Hematopoietic multipotent progenitor cell treated with erythropoietin and hydrocortisone succinate and interleukin-3 and kit ligand, for 6 days (in vitro differentiated cells): Measurements from ENCODE around the gene CBARP.

Source experiments
- DNase-seq: peaks from one replicate; pipeline ENCODE4 v3.0.0-alpha.2; 2015

CBARP gene

GRCh38 chr19:1264801-1265614, 27.2 kb upstream of the CBARP start:
- no peak for DNase-seq

- DNase-seq: peak; percentile 71
Measured at GRCh38 chr19:1263188-1263587, 25.4 kb upstream of the CBARP start.

GRCh38 chr19:1262623-1263123, 24.9 kb upstream of the CBARP start:
- no peak for DNase-seq

- peak; percentile 79 for DNase-seq
Measured at GRCh38 chr19:1261798-1262622, 24.2 kb upstream of the CBARP start.

DNA sequence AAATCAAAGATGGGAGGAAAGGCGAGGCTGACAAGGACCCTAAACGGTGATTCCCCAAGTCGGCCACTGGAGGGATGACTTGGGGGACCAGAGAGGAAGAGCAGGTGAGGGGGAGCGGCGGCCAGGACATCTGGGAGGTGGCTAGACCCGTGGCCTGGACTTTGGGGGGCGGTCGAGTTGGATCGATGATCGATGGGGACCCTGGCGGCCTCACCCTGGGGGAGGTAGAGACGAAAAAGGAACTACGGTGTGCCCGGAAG, 23.7 kb upstream of the CBARP start:
- DNase-seq: peak; percentile 63

DNA sequence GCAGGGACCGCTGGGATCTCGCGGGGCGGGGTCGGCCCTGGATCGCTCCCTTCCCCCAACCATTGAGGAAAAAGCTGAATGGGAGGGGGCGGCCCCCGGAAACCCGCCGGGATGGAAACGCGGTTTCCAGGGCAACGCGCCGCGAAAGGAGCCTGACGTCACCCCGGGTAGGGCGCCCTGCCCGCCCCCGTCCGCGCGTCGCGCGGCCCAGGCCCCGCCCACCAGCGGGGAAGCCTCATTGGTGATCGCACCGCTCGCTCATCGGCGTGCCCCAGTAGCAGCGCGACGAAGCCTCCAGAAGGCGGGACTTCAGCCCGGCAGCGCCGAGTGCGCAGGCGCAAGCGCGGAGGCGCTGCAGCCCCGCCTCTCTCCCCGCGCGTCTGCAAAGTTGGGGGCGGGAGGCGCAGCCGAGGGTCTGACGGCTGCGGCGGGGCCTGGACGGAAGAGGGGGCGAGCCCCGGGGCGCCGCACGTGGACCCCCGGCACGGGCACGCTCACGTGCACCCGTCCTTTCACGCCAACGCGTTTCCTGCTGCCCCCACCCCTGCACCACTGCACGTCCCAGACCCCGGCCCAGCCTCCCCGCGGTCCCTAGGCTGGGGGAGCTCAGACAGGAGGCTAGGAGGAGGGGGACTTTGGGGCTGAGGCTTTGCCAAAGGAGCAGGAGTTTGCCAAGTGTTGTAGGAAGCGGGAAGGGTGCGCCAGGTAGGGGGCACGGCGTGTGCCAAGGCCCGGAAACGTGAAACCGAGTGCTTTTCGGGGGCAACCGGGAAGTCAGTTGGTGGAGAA, 23.1 kb upstream of the CBARP start:
- peak; percentile 97 for DNase-seq

DNA sequence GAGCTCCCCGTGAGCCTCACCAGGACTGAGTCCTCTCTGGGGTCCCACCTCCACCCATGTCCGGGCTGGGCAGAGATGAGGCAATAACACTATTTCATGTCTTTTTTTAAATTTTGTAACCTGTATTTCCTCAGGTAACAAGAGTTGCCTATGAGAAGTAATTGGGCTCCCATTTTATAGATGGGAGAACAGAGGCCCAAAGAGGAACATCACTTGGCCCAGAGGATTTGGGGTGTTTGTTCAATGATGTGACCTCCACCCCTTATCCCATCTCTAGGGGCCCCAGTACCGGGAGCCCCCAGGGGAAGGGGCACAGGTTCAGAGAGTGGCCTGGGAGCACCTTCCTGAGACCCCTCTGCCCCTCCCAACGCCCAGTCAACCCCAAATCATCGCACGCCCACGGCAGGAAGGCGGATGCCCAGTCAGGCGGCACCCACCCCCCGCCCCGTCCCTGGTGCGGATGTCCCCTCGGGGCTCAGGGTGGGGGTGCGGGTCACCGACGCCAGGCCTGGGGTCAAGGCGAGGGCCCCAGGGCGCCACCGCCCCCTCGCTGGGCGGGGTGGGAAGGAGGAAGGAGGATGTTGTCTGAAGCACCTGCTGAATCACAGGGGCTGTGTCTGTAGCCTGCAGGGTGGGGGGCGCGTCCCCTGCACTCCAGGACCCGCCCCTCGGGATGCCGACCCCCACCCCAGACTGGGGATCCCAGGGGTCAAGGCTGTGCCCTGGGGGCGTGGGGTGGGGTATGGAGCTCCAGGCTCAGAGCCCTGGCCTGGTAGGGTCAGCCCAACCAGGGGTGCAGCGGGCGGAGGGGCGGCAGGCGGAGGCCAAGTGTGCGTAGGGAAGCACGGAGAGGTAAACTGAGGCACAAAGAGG, 22.3 kb upstream of the CBARP start:
- DNase-seq: peak; percentile 30

DNA sequence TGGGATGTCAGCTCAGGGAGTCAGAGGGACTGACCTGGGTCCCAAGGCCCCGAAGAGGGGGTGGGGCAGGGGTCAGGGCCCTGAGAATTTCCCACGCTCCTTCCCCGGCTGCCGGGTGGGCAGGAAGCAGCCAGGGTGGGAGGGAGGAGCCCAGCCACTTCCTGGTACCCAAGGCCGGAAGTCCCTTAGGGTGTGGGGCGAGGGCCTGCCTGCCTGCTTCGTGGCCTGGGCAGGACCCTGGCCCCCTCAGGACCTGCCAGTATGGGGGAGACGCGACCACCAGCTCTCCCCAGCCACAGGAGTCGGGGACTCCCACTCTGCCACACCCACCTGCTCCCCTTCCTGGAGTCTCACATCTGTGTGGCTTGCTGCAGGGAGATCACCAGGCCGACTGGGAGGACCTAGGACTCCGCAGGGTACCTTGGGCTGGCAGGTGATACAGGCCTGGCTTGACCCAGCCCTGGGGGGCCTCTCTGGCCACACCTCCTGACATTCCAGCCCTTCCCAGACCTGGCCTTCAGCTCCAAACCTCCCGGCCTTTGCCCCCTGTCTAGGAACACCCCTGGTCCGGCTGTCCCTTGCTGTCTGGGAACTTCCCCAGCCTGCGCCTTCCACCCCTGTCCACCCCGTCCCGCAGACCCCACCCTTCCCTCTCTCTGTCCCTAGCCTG, 21.5 kb upstream of the CBARP start:
- peak; percentile 81 for DNase-seq

- peak; percentile 43 for DNase-seq
Measured at GRCh38 chr19:1258707-1259205, 21.0 kb upstream of the CBARP start.

DNA sequence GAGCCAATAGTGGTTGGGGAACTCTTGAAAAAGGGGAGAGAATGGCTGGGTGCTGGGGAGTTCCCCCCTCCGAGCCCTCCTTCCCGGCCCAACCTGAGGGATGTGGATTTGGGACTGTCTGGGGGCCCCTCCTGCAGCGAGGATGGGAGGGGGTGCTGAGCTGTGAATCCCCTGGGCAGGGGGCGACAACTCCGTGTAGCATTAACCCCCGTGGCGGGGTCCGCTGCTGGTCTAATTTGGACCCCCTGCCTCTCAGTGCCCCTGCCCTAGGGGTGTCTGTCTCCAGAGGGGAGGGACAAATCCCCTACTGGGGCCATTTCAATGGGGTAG, 20.3 kb upstream of the CBARP start:
- DNase-seq: no peak

DNA sequence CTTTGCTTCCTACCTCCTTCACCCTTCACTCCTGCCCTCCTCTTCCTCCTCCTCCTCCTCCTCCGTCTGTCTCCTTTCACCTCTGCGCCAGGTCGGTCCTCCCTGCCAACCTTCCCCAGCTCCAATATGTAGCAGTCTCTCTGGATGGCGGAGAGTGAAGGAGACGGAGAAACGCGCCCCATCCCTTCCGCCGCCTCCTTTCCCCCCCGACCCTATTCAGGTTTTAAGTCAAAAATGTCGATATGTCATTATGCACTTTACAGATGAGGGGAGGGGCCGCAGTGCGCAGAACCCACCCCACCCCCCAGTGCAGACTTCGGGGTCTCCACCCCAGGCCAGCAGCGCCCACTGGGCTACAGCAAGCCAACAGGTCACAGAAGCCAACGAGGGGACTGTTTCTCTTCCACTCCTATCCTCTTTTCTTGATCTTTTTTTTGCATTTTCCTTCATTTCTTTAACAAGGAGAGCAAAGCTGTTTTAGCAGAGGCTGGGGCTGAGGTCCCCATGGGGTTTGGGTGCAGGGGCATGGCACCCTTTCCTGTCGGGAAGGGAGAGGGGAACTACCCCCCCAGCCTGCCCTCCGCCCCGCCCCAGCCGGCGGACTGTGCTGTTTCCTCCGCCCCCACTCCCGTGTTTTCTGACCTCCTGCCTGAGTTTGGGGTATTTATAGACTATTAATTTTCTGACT, 19.8 kb upstream of the CBARP start:
- DNase-seq: no peak

DNA sequence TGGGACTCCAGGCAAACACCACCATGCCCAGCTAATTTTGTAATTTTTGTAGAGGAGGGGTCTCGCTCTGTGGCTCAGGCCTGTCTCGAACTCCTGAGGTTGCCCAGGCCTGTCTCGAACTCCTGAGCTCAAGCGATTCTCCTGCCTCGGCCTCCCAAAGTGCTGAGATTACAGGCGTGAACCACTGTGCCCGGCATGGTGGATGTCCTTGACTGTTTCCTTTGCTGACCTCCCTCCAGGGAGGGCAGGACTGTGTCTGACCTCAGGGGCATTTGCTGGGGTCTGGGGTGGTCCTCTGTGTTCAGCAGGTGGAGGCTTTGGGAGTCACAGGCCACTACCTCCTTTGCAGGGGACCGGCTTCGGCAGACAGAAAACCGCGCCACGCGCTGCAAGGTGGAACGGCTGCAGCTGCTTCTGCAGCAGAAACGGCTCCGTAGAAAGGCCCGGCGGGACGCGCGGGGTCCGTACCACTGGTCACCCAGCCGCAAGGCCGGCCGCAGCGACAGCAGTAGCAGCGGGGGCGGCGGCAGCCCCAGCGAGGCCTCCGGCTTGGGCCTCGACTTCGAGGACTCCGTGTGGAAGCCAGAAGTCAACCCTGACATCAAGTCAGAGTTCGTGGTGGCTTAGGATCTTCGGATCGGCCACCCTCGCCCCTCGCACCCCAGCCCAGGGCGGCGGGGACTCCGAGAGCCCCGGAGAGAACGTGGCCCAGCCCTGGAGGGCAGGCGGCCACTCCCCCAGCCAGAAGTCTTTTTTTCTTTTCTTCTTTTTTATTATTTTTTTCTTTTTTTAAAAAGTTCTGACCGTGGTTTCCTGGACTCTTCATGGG, 19.1 kb upstream of the CBARP start:
- DNase-seq: no peak

DNA sequence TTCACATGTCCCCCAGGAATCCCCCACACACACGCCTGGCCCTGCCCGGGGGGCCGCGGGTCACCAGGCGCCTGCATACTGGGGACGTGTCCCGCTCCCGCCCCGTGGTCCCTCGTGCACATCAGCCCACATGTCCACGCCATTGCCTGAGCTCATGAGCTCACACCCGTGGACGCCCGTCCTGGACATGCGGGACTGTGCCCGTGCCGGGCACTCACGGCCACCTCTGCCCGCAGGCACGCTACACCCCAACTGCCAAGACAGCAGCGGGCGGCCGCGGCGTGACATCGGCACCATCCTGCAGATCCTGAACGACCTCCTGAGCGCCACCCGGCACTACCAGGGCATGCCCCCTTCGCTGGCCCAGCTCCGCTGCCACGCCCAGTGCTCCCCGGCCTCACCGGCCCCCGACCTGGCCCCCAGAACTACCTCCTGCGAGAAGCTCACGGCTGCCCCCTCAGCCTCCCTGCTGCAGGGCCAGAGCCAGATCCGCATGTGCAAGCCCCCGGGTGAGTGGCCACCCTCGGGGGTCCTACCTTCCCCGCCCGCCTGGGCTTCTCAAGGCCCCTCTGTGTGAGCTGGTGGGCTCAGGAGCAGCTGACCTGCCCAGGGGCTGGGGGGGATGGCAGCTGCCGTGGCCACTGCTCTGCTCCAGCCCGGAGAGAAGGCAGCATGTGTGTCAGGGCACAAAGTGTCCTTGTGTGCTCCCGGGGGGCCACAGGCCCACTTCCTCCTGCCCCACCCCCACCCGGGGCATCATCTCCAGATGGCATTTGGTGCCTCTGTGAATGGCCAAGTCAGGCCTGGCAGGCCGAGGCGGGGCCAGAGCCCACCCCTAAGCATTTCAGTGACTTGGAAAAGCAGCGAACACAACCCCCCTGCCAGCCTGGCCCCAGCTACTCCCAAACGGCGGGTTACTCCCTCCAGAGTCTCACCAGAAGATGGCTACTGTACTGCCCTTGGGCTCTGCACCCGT, 17.7 kb upstream of the CBARP start:
- DNase-seq: no peak

GRCh38 chr19:1254530-1255185, 16.9 kb upstream of the CBARP start:
- DNase-seq: no peak

DNA sequence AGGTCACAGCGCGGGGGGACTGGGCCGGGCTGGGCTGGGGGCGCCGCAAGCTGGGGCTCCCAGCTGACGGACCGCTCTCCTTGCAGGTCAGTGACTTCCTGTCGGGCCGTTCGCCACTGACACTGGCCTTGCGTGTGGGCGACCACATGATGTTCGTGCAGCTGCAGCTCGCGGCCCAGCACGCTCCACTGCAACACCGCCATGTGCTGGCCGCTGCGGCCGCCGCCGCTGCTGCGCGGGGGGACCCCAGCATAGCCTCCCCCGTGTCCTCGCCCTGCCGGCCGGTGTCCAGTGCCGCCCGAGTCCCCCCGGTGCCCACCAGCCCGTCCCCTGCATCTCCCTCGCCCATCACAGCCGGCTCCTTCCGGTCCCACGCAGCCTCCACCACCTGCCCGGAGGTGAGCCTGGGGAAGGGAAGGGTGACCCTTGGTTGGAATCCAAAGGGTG, 16.3 kb upstream of the CBARP start:
- DNase-seq: no peak

- DNase-seq: peak; percentile 84
Measured at GRCh38 chr19:1253514-1254080, 15.8 kb upstream of the CBARP start.

DNA sequence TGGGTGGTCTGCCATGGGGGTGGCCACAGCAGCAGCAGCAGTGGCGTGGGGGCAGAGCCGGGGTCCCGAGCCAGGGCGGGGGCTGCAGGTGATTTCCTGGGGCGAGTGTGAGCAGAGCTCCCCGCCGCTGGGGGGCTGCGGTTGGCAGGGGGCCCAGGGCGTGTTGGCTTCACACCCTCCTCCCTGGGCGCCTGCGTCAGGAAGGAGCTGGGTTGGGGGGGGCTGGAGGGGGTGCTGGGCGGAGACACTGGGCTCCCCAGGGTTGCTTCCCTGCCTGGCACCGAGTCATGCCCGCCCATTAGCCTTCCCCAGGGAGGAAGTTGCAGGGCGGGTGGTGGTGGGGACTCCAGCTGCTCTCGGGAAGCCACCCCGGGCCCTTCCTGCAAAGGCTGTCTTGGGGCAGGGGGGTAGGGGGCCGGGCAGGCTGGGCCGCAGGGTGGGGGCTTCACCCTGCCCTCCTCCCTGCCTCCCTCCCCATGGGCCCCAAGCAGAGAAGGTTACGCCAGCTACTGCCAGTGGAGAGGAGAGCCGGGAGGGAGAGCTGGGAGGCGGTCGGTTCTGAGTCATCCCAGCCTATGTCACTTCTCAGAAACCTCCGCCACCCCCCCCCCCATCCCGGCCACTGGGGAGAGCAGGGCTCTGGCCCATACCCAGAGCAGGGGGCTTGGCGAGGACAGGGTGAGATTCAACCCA, 15.2 kb upstream of the CBARP start:
- DNase-seq: peak; percentile 91
